GM19438 (cell line): ENCODE results near the gene CTIF.
"Not testable (repeated sequence)": the region's sequence is repeated elsewhere in the genome, so short reads cannot be mapped to it uniquely, and the experiment has no call there.

ENCODE experiments used
- ATAC-seq: cut with Tn5 transposase; IDR thresholded peaks from one replicate; pipeline ENCODE4 v1.9.1; 2021; ENCODE audit warnings: low read depth; ENCODE audit not compliant: unreplicated experiment

Gene CTIF

GRCh38 chr18:48699761-48700160, 160.9 kb downstream of the CTIF start:
- no peak for ATAC-seq

DNA sequence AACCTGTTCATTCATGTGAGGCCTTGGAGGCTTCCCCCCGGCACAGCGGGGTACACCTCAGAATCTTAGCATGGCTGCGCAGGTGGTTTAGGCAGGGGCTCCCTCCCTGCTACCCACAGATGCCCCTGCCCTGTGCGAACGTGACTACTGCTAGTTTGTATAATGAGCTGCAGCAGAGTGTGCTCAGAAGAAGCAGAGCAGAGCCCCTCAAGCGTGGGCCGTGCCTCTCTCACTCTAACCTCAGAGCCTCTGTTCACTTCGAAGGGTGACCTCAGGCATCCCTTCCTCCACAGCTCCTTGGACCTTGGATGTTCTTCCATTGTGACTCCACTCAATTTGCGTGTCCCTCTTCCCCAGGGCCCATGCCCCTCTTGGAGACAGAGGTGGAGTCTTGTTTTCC, 161.6 kb downstream of the CTIF start:
- ATAC-seq, result no peak

GRCh38 chr18:48702346-48703027, 163.7 kb downstream of the CTIF start:
- no peak for ATAC-seq

DNA sequence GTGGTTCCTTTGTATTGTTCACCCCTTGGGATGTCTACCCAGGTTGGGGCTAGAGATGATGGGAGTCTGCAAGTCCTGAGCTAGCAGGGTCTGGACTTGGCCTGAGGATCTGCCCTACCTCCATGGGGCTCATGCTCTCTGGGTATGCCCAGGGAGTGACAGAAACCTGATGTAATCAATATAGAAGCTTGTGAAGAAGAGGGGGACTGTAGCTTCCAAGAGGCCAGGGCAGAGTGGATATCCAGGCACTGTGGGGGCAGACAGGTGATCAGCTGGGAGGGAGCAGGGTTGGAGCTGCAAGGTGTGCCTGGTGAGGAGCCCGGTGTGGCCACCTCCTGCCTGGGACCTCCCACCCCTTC, 164.2 kb downstream of the CTIF start:
- ATAC-seq, result no peak

DNA sequence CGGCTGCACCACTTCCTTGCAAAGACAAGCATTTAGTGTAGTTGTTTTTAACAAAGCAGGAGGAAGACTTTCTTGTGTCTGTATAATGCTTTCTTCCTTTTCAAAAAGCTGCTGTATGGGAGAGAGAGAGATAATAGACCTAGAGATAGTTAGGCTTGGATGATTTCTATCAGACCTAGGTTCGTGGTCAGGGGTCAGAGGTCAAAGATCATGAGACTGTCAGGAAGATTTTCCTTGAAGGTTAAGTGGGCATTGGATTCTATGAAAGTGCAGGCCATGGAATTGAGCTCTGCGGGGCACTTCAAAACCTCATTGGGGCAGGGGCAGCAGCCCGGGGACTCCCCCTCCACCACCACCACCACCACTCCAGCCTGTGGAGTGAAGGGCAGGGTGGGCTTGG, 164.6 kb downstream of the CTIF start:
- ATAC-seq, result no peak

- ATAC-seq, result no peak
These were observed 166.2 kb downstream of the CTIF start for GRCh38 chr18:48705043-48705442.

GRCh38 chr18:48705531-48705930, 166.7 kb downstream of the CTIF start:
- no peak for ATAC-seq

GRCh38 chr18:48706731-48707130, 167.9 kb downstream of the CTIF start:
- ATAC-seq, result no peak

DNA sequence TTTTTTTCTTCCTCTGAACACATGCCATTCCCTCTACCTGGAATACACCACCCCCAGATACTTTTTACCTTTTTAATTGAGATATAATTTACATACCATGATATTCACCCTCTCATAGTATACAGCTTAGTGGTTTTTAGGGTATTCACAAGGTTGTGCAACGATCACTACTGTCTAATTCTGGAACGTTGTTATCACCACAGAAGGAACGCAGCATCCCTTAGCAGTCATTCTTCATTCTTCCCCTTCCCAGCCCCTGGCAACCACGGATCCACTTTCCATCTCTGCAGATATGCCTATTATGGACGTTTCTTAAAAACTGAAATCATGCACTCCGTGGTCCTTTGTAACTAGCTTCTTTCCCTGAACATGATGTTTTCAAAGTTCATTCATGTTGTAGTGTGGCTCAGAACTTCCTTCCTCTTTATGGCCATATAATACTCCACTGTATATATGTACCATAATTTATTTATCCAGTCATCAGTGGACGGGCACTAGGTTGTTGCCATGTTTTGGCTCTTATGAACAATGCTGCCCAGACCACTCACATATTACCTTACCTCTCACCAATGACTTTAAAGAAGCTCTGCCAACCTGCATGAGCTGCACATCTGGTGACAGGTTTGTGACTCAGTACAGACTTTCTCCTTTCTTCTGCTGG, 168.9 kb downstream of the CTIF start:
- ATAC-seq, result no peak

DNA sequence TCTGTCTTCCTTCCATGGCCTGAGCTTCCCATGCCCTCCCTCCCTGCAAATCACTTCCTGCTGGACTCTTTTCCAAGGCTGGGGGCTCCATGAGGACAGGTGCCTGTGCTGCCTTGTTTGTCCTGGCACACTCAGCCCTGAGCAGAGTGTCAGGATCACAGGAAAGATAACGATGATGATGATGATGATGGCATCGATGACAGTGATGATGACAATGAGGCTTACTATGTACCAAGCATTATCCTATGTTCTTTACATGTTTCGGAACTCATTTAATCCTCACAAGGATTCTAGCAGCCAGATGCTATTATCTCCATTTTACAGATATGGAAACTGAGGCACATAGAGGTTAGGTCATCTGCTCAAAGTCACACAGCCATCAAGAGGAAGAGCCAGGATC, 170.0 kb downstream of the CTIF start:
- ATAC-seq, result no peak

DNA sequence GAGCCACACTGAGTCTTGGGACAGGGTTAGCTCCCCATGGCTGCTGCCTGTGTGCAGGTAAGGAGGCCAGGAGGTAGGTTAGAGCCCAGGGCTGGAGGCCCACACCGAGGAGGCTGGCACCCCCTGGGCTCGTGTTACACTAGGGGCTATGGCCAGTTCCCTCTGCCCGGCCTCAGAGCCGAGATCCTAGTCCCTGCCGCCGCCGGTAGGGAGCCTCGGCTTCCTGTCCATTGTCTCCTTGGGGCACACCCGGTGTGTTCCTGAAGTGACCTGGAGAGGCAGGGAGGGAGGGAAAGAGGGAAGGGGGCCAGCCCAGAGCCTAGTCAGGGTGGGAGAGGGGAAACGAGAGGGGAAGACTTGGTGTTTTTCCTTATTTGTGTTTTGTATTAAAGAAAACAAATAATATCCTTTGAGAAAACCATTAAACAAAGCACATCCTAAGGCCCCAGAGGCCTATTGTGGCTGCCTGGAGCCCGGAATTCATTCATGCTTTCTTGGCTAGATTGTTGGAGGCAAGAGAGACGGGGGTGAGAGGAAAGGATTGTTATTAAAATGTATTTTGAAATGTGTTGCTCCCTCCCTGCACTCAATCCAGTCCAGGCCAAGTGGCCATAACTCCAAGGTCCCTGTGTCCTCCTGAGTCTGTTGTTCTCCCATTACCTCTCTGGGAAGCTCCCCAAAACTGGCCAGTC, 170.7 kb downstream of the CTIF start:
- no peak for ATAC-seq

- no peak for ATAC-seq
These were observed 173.0 kb downstream of the CTIF start for GRCh38 chr18:48711651-48712486.

- ATAC-seq, result no peak
These were observed 174.5 kb downstream of the CTIF start for GRCh38 chr18:48713309-48713708.

- ATAC-seq, result no peak
These were observed 176.0 kb downstream of the CTIF start for GRCh38 chr18:48714873-48715272.

DNA sequence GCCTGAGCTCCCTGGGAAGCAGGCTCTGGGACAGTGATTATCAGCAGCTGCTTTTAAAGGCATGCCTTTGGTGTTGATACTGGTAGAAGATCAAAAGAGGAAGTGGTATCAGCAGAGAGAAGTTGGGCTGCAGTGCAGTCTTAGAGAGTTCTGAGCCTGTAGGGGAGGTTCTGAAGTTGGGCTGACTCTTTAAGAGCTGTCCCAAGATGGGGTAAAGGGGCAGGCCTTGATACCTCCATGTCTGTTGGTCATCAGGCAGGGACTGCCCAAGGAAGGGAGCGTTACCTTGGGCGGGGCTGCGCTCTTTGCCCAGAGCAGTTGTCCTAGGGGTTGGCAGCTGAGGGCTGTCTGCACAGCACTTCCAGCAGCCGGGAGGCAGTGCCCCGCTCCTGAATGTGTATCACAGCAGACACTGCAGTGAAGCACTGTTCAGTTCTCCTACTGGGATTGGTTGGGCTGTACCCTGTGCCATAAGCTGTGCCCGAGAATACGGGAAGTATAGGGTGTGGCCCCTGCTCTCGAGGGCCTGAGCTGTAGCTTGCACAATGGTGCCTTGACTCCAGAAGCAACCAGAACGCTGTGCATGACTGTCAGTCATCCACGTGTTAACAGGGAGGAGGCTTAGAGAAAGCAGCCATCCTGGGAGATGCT, 177.0 kb downstream of the CTIF start:
- ATAC-seq, result no peak

GRCh38 chr18:48717227-48717626, 178.4 kb downstream of the CTIF start:
- ATAC-seq, result not testable (repeated sequence)

GRCh38 chr18:48718251-48718959, 179.6 kb downstream of the CTIF start:
- ATAC-seq, result no peak

DNA sequence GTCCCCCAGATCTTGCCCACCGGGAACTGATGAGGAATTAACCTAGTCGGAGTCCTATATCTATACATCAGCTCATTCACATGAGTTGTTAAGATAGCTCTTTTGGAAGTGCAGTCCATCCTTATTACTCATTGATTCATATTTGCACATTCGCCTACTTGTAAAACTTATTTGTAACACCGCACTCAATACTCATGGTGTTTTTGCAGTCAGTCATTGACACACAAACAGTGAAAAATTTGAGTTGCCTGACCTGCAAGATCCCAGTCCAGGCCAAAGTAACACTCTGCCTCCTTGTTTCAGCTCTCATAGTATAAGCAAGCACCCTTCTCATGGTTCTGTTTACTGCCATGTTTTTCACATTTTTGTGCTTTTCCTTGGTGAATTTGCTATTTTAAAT, 180.6 kb downstream of the CTIF start:
- no peak for ATAC-seq

DNA sequence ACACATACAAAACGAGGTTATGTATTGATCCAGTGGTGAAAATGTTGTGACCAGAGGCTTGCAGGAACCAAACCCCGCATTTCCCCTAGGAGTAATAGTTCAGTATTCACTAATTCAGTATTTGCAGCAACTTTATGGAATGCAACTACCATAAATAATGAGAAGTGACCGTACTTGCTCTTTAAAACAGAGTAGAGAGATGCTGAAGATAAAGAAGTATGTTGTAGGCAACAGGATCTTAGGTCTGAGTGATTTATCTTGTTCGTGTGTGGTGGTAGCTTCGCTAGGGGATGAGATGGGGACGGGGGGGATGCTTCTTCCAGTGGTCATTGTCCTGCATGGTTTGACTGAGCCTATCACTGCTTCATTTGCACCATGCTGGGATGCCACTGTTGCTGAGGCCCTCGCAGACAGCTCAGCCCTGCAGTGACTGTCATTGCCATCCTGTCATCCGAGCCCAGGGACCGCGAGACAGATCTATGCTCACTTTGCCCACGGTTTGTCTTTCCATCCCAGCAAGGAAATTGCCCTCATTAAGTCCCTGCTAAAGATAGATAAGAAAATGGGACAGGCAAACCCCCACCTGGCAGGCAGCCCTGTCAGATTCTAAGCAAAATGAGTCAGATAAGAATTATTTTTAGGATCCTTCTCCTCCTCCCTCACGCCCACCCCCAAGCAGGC, 181.3 kb downstream of the CTIF start:
- ATAC-seq, result no peak
